CD4-positive, alpha-beta T cell treated with Interleukin-4 for 4 hours (primary cell): ENCODE data around the gene TMEM80.

ENCODE experiments used
- DNase-seq: peaks from one replicate; pipeline ENCODE4 v3.0.0-alpha.2; 2020

Gene TMEM80

GRCh38 chr11:748007-748359 is 52.4 kb downstream of the TMEM80 start:
- no peak for DNase-seq

- DNase-seq = no peak
These were observed 54.1 kb downstream of the TMEM80 start for GRCh38 chr11:749731-750130.
